Upper lobe of left lung (tissue), 6 donors: ENCODE results near the gene ZNF292. TPM values are rescaled to one million over a fixed set of nuclear protein-coding genes. Genes with fewer than 3 reads are reported as not detected.
"Not testable (repeated sequence)": the region's sequence is repeated elsewhere in the genome, so short reads cannot be mapped to it uniquely, and the experiment has no call there.

Experiments
- ATAC-seq, 2 donors: fragments of 200-7000 bp; cut with Tn5 transposase; one replicate each; pipeline ENCODE4 v1.9.1; 2022; ENCODE audit warnings: mild to moderate bottlenecking in 2 of 2, moderate library complexity in 2 of 2; ENCODE audit not compliant: low FRiP score in 2 of 2
- DNase-seq, 2 donors: peaks; one replicate each; pipeline ENCODE4 v3.0.0-alpha.2; 2019 to 2020
- H3K27ac ChIP-seq, 4 donors: fragments of 200-600 bp; sonication (generic); one replicate each; pipeline ENCODE4 v1.5.1; 2016 to 2019
- H3K27me3 ChIP-seq, 4 donors: fragments of 200-600 bp; sonication (generic); one replicate each; pipeline ENCODE4 v1.5.1; 2017 to 2019
- H3K36me3 ChIP-seq, 4 donors: fragments of 200-600 bp; sonication (generic); one replicate each; pipeline ENCODE4 v1.5.1; 2016 to 2019
- H3K4me1 ChIP-seq, 4 donors: fragments of 200-600 bp; sonication (generic); one replicate each; pipeline ENCODE4 v1.5.1; 2018 to 2019
- H3K4me3 ChIP-seq, 4 donors: fragments of 200-600 bp; sonication (generic); one replicate each; pipeline ENCODE4 v1.5.1; 2017 to 2019; ENCODE audit warnings: mild to moderate bottlenecking in 2 of 4, moderate library complexity in 1 of 4
- H3K9me3 ChIP-seq, 4 donors: fragments of 200-600 bp; sonication (generic); one replicate each; pipeline ENCODE4 v1.5.1; 2018 to 2019
- EP300 ChIP-seq, 4 donors: sonication (generic); formaldehyde crosslinking; IDR thresholded peaks; one replicate each; pipeline ENCODE4 v1.5.1; 2017; ENCODE audit warnings: antibody characterized with exemption in 4 of 4, control low read depth in 2 of 4
- POLR2A ChIP-seq, 4 donors: fragments of 450-650 bp; IDR thresholded peaks; one replicate each; pipeline ENCODE4 v1.5.1; 2016 to 2017; ENCODE audit warnings: antibody characterized with exemption in 4 of 4, mild to moderate bottlenecking in 2 of 4
- POLR2AphosphoS5 ChIP-seq, 2 donors: sonication (generic); formaldehyde crosslinking; IDR thresholded peaks; one replicate each; pipeline ENCODE4 v1.5.1; 2017; ENCODE audit warnings: antibody characterized with exemption in 2 of 2
- WGBS, 2 donors: methylation state at CpG; one replicate each; pipeline ENCODE4 v1.1.5; 2017 to 2018; 5-methylcytosine and 5-hydroxymethylcytosine counted together
- total RNA-seq, 6 donors: library from RNA; depleted of rRNA in 4 of 6; stranded (reverse); fragments of >200 nt in 4 of 6; gene quantifications; one replicate each; pipeline versions ENCODE4 v1.1.0 to v1.2.1, GENCODE V29; 2016 to 2021
- TF ChIP-seq, protein P1 (sequence below), 6 experiments: fragments of 450-650 bp in 4 of 6; fragments of 200-600 bp in 2 of 6; sonication (generic) in 2 of 6; IDR thresholded peaks; one replicate each; pipeline ENCODE4 v1.5.1; 2016 to 2019; ENCODE audit warnings: antibody characterized with exemption in 6 of 6
- donor health status: DM: no; HTN: no; CAD: no; lungs with moderate emphysema.
- donor health status: DM: no; HTN: yes; CAD: no; lungs with severe emphysema.

Gene ZNF292
- total RNA-seq, 6 donors from 2014 or later, result 19.9 to 60.8 (median 32.0) TPM

DNA sequence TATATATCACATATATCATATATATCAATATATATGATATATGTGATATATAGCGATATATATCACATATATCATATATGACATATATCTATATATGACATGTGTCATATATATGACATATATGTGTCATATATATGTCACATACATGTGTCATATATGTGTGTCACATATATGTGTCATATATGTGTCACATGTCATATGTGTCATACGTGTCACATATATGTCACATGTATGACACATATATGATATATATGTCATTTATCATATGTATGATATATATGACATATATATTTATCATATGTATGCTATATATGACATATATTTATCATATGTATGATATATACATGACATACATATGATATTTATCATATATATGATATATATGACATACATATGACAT, 27.6 kb upstream of the ZNF292 start:
- Histone ChIP-seq H3K36me3 (no peaks in the 10 kb centered on the region), H3K27ac (no peak overlapping the region), H3K4me3 (no peak overlapping the region), H3K4me1 (no peaks in the 10 kb centered on the region), H3K27me3 (peaks cover 0 to 3% (median 0%) of the 10 kb centered on the region in 4 donors), H3K9me3 (no peaks in the 10 kb centered on the region)
- DNase-seq, result no peak
- ATAC-seq, result no peak
- TF ChIP-seq POLR2A (IDR thresholded peaks at IDR 0.05), result no peak
- TF ChIP-seq, protein P1, sequence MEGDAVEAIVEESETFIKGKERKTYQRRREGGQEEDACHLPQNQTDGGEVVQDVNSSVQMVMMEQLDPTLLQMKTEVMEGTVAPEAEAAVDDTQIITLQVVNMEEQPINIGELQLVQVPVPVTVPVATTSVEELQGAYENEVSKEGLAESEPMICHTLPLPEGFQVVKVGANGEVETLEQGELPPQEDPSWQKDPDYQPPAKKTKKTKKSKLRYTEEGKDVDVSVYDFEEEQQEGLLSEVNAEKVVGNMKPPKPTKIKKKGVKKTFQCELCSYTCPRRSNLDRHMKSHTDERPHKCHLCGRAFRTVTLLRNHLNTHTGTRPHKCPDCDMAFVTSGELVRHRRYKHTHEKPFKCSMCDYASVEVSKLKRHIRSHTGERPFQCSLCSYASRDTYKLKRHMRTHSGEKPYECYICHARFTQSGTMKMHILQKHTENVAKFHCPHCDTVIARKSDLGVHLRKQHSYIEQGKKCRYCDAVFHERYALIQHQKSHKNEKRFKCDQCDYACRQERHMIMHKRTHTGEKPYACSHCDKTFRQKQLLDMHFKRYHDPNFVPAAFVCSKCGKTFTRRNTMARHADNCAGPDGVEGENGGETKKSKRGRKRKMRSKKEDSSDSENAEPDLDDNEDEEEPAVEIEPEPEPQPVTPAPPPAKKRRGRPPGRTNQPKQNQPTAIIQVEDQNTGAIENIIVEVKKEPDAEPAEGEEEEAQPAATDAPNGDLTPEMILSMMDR (IDR thresholded peaks at IDR 0.05), result no peak
- no peak for TF ChIP-seq POLR2AphosphoS5 (IDR thresholded peaks at IDR 0.05)
- no peak for TF ChIP-seq EP300 (IDR thresholded peaks at IDR 0.05)
- 90 to 92% methylated on average over 2 of the region's 2 CpGs for WGBS, 2 donors

DNA sequence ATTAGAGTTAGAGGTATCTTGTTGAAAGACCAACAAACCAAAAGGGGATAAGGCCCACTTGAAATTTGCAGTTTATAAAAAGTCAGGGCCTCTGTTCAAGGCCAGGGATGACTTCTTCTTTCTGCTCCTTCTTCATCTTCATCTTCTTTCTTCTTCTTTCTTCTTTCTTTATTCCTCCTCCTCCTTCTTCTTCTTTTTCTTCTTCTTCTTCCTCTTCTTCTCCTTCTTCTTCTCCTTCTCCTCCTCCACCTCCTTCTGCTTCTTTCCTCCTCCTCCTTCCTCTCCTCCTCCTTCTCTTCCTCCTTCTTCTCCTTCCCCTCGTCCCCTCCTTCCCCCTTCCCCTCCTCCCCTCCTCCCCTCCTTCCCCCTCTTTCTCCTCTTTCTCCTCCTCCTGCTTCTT, 18.4 kb upstream of the ZNF292 start:
- no peaks in the 10 kb centered on the region for H3K36me3 ChIP-seq
- no peaks in the 10 kb centered on the region for H3K27me3 ChIP-seq
- H3K4me1 ChIP-seq, result peaks cover 0 to 5% (median 0%) of the 10 kb centered on the region in 4 donors
- 26 to 56% methylated on average over 1 of the region's 1 CpG for WGBS, 2 donors
- no peak overlapping the region for H3K4me3 ChIP-seq
- no peak overlapping the region for H3K27ac ChIP-seq
- ATAC-seq (no peak), DNase-seq (no peak)
- no peaks in the 10 kb centered on the region for H3K9me3 ChIP-seq
- TF ChIP-seq EP300 (IDR thresholded peaks at IDR 0.05) (no peak), POLR2AphosphoS5 (IDR thresholded peaks at IDR 0.05) (no peak), POLR2A (IDR thresholded peaks at IDR 0.05) (no peak)
- TF ChIP-seq, protein P1 (IDR thresholded peaks at IDR 0.05), result no peak

DNA sequence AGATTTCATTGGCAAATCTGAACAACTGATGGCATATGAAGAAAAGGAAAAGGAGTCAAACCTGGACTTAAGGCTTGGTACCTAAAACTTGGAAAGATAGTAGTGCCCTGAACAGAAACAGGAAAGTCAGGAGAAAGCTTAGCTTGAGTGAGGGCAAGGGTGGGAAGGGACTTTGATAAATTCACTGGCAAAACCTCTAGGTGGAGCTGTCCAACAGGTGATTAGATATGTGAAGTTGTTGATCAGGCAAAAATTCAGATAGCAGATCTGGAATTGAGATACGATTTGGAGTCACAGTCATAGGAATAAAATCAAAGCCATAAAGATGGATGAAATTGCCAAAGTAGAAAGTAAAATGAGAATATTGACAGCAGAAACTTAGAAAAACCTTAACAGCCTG, 16.1 kb upstream of the ZNF292 start:
- DNase-seq (no peak), ATAC-seq (peak; percentile 72 to 84)
- H3K4me3 ChIP-seq, result no peak overlapping the region
- peaks cover 0 to 5% (median 0%) of the 10 kb centered on the region in 4 donors for H3K4me1 ChIP-seq
- TF ChIP-seq, protein P1 (IDR thresholded peaks at IDR 0.05), result peak; percentile 61 to 83 (median 78)
- no peak for TF ChIP-seq POLR2AphosphoS5 (IDR thresholded peaks at IDR 0.05)
- TF ChIP-seq POLR2A (IDR thresholded peaks at IDR 0.05), result no peak
- H3K36me3 ChIP-seq, result no peaks in the 10 kb centered on the region
- H3K27me3 ChIP-seq, result no peaks in the 10 kb centered on the region
- H3K9me3 ChIP-seq, result no peaks in the 10 kb centered on the region
- 10% methylated on average over 1 of the region's 1 CpG for WGBS, 2 donors
- no peak overlapping the region for H3K27ac ChIP-seq

DNA sequence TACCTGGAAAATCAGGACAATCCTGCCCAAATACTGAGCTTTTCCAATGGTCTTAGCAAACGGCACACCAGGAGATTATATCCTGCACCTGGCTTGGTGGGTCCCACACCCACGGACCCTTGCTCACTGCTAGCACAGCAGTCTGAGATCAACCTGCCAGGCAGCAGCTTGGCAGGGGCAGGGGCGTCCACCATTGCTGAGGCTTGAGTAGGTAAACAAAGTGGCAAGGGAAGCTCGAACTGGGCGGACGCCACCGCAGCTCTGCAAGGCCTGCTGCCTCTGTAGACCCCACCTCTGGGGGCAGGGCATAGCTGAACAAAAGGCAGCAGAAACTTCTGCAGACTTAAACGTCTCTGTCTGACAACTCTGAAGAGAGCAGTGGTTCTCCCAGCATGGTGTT, 15.4 kb upstream of the ZNF292 start:
- WGBS, 2 donors, result 84 to 91% methylated on average over 7 to 8 of the region's 8 CpGs
- not testable (repeated sequence) for ATAC-seq

DNA sequence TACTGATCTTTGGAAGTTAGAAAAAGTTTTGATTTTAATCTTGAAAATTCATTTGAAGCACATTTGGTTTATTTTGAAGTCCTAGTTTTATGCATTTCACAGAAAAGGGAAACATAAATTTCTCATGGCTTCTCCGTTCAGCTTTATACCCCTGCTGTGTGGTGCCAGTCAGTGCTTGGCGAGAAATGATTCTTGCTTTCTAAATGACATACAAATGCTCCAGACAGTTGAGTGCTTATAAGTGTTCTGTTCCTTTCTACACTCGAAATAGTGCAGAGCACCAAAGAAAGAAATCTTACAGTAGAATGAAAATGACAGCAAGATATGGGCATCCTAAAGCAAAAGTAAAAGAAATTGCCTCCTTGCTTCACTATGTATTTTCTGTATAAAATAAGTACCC, 9.0 kb upstream of the ZNF292 start:
- no peak for ATAC-seq
- H3K4me1 ChIP-seq, result peaks cover 0 to 3% (median under 1%) of the 10 kb centered on the region in 4 donors
- WGBS, 2 donors, result 56 to 57% methylated on average over 3 of the region's 3 CpGs

More for the DNA sequence above, 15.4 kb upstream of the ZNF292 start:
- DNase-seq, result peak in 1 of 2 donors; percentile 42
- not testable (repeated sequence) for H3K4me1 ChIP-seq, H3K9me3 ChIP-seq, H3K4me3 ChIP-seq, H3K27ac ChIP-seq, H3K36me3 ChIP-seq, H3K27me3 ChIP-seq

More for the DNA sequence above, 9.0 kb upstream of the ZNF292 start:
- no peak overlapping the region for H3K27ac ChIP-seq
- no peak overlapping the region for H3K4me3 ChIP-seq
- no peaks in the 10 kb centered on the region for H3K27me3 ChIP-seq
- no peak for TF ChIP-seq POLR2AphosphoS5 (IDR thresholded peaks at IDR 0.05)
- TF ChIP-seq, protein P1 (IDR thresholded peaks at IDR 0.05), result no peak
- TF ChIP-seq EP300 (IDR thresholded peaks at IDR 0.05), result no peak
- TF ChIP-seq POLR2A (IDR thresholded peaks at IDR 0.05), result no peak
- H3K36me3 ChIP-seq, result no peaks in the 10 kb centered on the region
- no peaks in the 10 kb centered on the region for H3K9me3 ChIP-seq
- DNase-seq, result no peak
